Transverse colon (tissue), 3 donors: ENCODE data around the gene KCNJ6.

ENCODE experiments used
- CTCF ChIP-seq, 5 experiments: fragments of 200-600 bp in 3 of 5; fragments of 450-650 bp in 2 of 5; sonication (generic) in 3 of 5; IDR thresholded peaks; 1 replicate in 2 of 5; 2 replicates in 3 of 5; pipeline ENCODE4 v1.5.1; 2016 to 2017; ENCODE audit warnings: antibody characterized with exemption in 5 of 5, inconsistent platforms in 3 of 5, mild to moderate bottlenecking in 2 of 5, moderate library complexity in 1 of 5
- POLR2A ChIP-seq: fragments of 450-650 bp; IDR thresholded peaks from one replicate; pipeline ENCODE4 v1.6.1; 2016; ENCODE audit warnings: antibody characterized with exemption, mild to moderate bottlenecking, moderate library complexity

GRCh38 chr21:37759777-37760176, 156.5 kb downstream of the KCNJ6 start:
- no peak for TF ChIP-seq POLR2A
- no peak for TF ChIP-seq CTCF (IDR thresholded peaks at IDR 0.05)
